Measurements from ENCODE around the gene DDR1.
"Not testable (repeated sequence)": the region's sequence is repeated elsewhere in the genome, so short reads cannot be mapped to it uniquely, and the experiment has no call there.

DDR1 gene

GRCh38 chr6:30894935-30895334, 10.6 kb downstream of the DDR1 start:
- DNase-seq, result no peak

GRCh38 chr6:30895343-30895742, 11.0 kb downstream of the DDR1 start:
- no peak for DNase-seq

GRCh38 chr6:30896541-30896940, 12.2 kb downstream of the DDR1 start:
- DNase-seq, result no peak

GRCh38 chr6:30897882-30898281, 13.6 kb downstream of the DDR1 start:
- DNase-seq, result no peak

- DNase-seq, result no peak
These were observed 14.5 kb downstream of the DDR1 start for GRCh38 chr6:30898750-30899360.

- DNase-seq, result no peak
These were observed 16.6 kb downstream of the DDR1 start for GRCh38 chr6:30900863-30901417.

GRCh38 chr6:30901436-30901835, 17.1 kb downstream of the DDR1 start:
- DNase-seq, result no peak

GRCh38 chr6:30902196-30902595, 17.9 kb downstream of the DDR1 start:
- DNase-seq, result not testable (repeated sequence)

GRCh38 chr6:30902709-30903108, 18.4 kb downstream of the DDR1 start:
- DNase-seq, result no peak

- no peak for DNase-seq
These were observed 18.9 kb downstream of the DDR1 start for GRCh38 chr6:30903236-30903635.

- not testable (repeated sequence) for DNase-seq
These were observed 23.0 kb downstream of the DDR1 start for GRCh38 chr6:30907290-30907757.

- DNase-seq, result peak; percentile 92
These were observed 23.7 kb downstream of the DDR1 start, which contains the start of gene GTF2H4 for GRCh38 chr6:30907758-30908591. Gene GTF2H4, plus strand, starts transcription at chr6:30908207.

GRCh38 chr6:30908700-30909099, 24.4 kb downstream of the DDR1 start:
- DNase-seq, result no peak

- DNase-seq, result not testable (repeated sequence)
These were observed 26.2 kb downstream of the DDR1 start for GRCh38 chr6:30910473-30910872.

- no peak for DNase-seq
These were observed 28.6 kb downstream of the DDR1 start for GRCh38 chr6:30912746-30913520.

GRCh38 chr6:30913721-30914075, 29.4 kb downstream of the DDR1 start:
- DNase-seq, result no peak

GRCh38 chr6:30914076-30914853, 29.9 kb downstream of the DDR1 start, which contains the start of gene VARS2:
Gene VARS2, plus strand, starts transcription at chr6:30914238. Its CDS starts 599 bp downstream, at chr6:30914837.
- DNase-seq, result peak; percentile 70

- DNase-seq, result no peak
These were observed 30.7 kb downstream of the DDR1 start for GRCh38 chr6:30914854-30915590.

GRCh38 chr6:30915591-30915946, 31.2 kb downstream of the DDR1 start:
- DNase-seq, result peak; percentile 49

- no peak for DNase-seq
These were observed 32.7 kb downstream of the DDR1 start for GRCh38 chr6:30917041-30917440.

- no peak for DNase-seq
These were observed 33.2 kb downstream of the DDR1 start for GRCh38 chr6:30917487-30917886.

GRCh38 chr6:30918670-30919069, 34.4 kb downstream of the DDR1 start:
- no peak for DNase-seq

Data from GF-D8 (cell line).